Measurements from ENCODE around the gene CLIC4. TPM values are rescaled to one million over a fixed set of nuclear protein-coding genes. Genes with fewer than 3 reads are reported as not detected.

CLIC4 gene
- total RNA-seq, 1 donor = 711 TPM

- Histone ChIP-seq H3K9me3 (ENCODE audit: low read depth, low read length) (no peaks in the 10 kb centered on the region), H3K27ac (ENCODE audit: low read depth, low read length) (no peak overlapping the region), H3K79me2 (ENCODE audit: insufficient read depth, low read length) (peaks cover 63% of the 10 kb centered on the region), H2AFZ (ENCODE audit: low read length) (no peak overlapping the region), H3K4me3 (ENCODE audit: insufficient read depth, low read length) (no peak overlapping the region), H4K20me1 (ENCODE audit: insufficient read depth, low read length) (peaks cover 46% of the 10 kb centered on the region), H3K27me3 (ENCODE audit: insufficient read depth, low read length) (no peaks in the 10 kb centered on the region), H3K4me2 (ENCODE audit: insufficient read depth, low read length) (no peak overlapping the region), H3K36me3 (ENCODE audit: insufficient read depth, low read length) (peaks cover 82% of the 10 kb centered on the region), H3K4me1 (ENCODE audit: insufficient read depth, low read length) (peaks cover 12% of the 10 kb centered on the region)
- TF ChIP-seq CTCF (IDR thresholded peaks at IDR 0.05; ENCODE audit: extremely low read depth, low read depth, low read length) = no peak
- DNase-seq (ENCODE audit: insufficient read length, low spot score, missing footprints) = no peak
These were observed 96.3 kb downstream of the CLIC4 start for GRCh38 chr1:24841593-24841992.

- Histone ChIP-seq H3K27ac (ENCODE audit: low read depth, low read length) (no peak overlapping the region), H3K4me1 (ENCODE audit: insufficient read depth, low read length) (peaks cover 13% of the 10 kb centered on the region), H3K36me3 (ENCODE audit: insufficient read depth, low read length) (peaks cover 48% of the 10 kb centered on the region), H3K4me3 (ENCODE audit: insufficient read depth, low read length) (no peak overlapping the region), H4K20me1 (ENCODE audit: insufficient read depth, low read length) (peaks cover 18% of the 10 kb centered on the region), H3K79me2 (ENCODE audit: insufficient read depth, low read length) (peaks cover 16% of the 10 kb centered on the region), H2AFZ (ENCODE audit: low read length) (no peak overlapping the region), H3K4me2 (ENCODE audit: insufficient read depth, low read length) (no peak overlapping the region), H3K9me3 (ENCODE audit: low read depth, low read length) (no peaks in the 10 kb centered on the region), H3K27me3 (ENCODE audit: insufficient read depth, low read length) (no peaks in the 10 kb centered on the region)
- no peak for TF ChIP-seq CTCF (IDR thresholded peaks at IDR 0.05; ENCODE audit: extremely low read depth, low read depth, low read length)
- DNase-seq (ENCODE audit: insufficient read length, low spot score, missing footprints) = no peak
These were observed 101.4 kb downstream of the CLIC4 start for GRCh38 chr1:24846671-24847070.

GRCh38 chr1:24847995-24848881 is 103.0 kb downstream of the CLIC4 start:
- H3K27ac ChIP-seq (ENCODE audit: low read depth, low read length) = no peak overlapping the region
- TF ChIP-seq CTCF (IDR thresholded peaks at IDR 0.05; ENCODE audit: extremely low read depth, low read depth, low read length) = peak; percentile 83

GRCh38 chr1:24849672-24850295 is 104.5 kb downstream of the CLIC4 start:
- Histone ChIP-seq H3K4me3 (ENCODE audit: insufficient read depth, low read length) (no peak overlapping the region), H3K79me2 (ENCODE audit: insufficient read depth, low read length) (no peaks in the 10 kb centered on the region), H3K4me1 (ENCODE audit: insufficient read depth, low read length) (peaks cover 13% of the 10 kb centered on the region), H4K20me1 (ENCODE audit: insufficient read depth, low read length) (peaks cover 16% of the 10 kb centered on the region), H2AFZ (ENCODE audit: low read length) (no peak overlapping the region), H3K4me2 (ENCODE audit: insufficient read depth, low read length) (no peak overlapping the region), H3K9me3 (ENCODE audit: low read depth, low read length) (no peaks in the 10 kb centered on the region), H3K27me3 (ENCODE audit: insufficient read depth, low read length) (no peaks in the 10 kb centered on the region), H3K36me3 (ENCODE audit: insufficient read depth, low read length) (peaks cover 22% of the 10 kb centered on the region), H3K27ac (ENCODE audit: low read depth, low read length) (no peak overlapping the region)
- DNase-seq (ENCODE audit: insufficient read length, low spot score, missing footprints) = no peak
- no peak for TF ChIP-seq CTCF (IDR thresholded peaks at IDR 0.05; ENCODE audit: extremely low read depth, low read depth, low read length)

More at GRCh38 chr1:24847995-24848881, 103.0 kb downstream of the CLIC4 start:
- peak overlapping the region; percentile 80 for H3K4me2 ChIP-seq (ENCODE audit: insufficient read depth, low read length)
- peaks cover 13% of the 10 kb centered on the region for H3K4me1 ChIP-seq (ENCODE audit: insufficient read depth, low read length)
- peak overlapping the region; percentile 60 for H3K4me3 ChIP-seq (ENCODE audit: insufficient read depth, low read length)
- H3K79me2 ChIP-seq (ENCODE audit: insufficient read depth, low read length) = peaks cover 1% of the 10 kb centered on the region
- H4K20me1 ChIP-seq (ENCODE audit: insufficient read depth, low read length) = peaks cover 18% of the 10 kb centered on the region
- H3K27me3 ChIP-seq (ENCODE audit: insufficient read depth, low read length) = no peaks in the 10 kb centered on the region
- peak; percentile 93 for DNase-seq (ENCODE audit: insufficient read length, low spot score, missing footprints)
- no peak overlapping the region for H2AFZ ChIP-seq (ENCODE audit: low read length)
- H3K9me3 ChIP-seq (ENCODE audit: low read depth, low read length) = no peaks in the 10 kb centered on the region
- peaks cover 33% of the 10 kb centered on the region for H3K36me3 ChIP-seq (ENCODE audit: insufficient read depth, low read length)

All from osteoblast (primary cell).